K562 (cell line): ENCODE results near the gene SNAPC3. TPM values are rescaled to one million over a fixed set of nuclear protein-coding genes. Genes with fewer than 3 reads are reported as not detected.

ENCODE experiments used
- ATAC-seq: fragments of 200-7000 bp; cut with Tn5 transposase; 3 replicates; pipeline ENCODE4 v1.9.1; 2020; ENCODE audit warnings: moderate library complexity
- BruUV-seq: library from RNA; stranded (reverse); fragments of 400-500 nt; replicated peaks from 2 replicates; lab custom pipeline; 2021; lab: Mats Ljungman, UMichigan
- CTCF ChIA-PET: fragments of 300-600 bp; formaldehyde crosslinking; extraction: SDS; loops from one replicate; lab custom pipeline; 2021; ENCODE audit warnings: low intra/inter-chr PET ratio; lab: Yijun Ruan, JAX
- POLR2A ChIA-PET: fragments of 300-600, 350-650 bp; sonication (Branson Sonifier 250); formaldehyde crosslinking; extraction: SDS; loops from one replicate; lab custom pipeline; 2021; ENCODE audit warnings: antibody characterized with exemption, inconsistent platforms; lab: Yijun Ruan, JAX
- DNase-seq, 4 experiments: peaks; one replicate each; pipeline versions ENCODE4 v3.0.0 to v3.0.0-alpha.2; 2011 to 2018; ENCODE audit warnings: low spot score in 3 of 4, mixed read lengths in 3 of 4; ENCODE audit errors: extremely low read depth in 1 of 4
- FAIRE-seq: peaks from 2 replicates; lab custom pipeline; 2011; peaks lifted over from hg19 to GRCh38; lab: Jason Lieb, UNC
- H2AFZ ChIP-seq: 2 replicates; pipeline ENCODE4 v1.6.0; 2011; ENCODE audit warnings: low read depth, low read length, control low read depth, inconsistent platforms
- H3K27ac ChIP-seq: fragments of 200-600 bp; 3 replicates; pipeline ENCODE4 v1.8.0; 2011; ENCODE audit warnings: low read depth, mild to moderate bottlenecking, control low read depth, inconsistent platforms, low read length, moderate library complexity, mixed read lengths; ENCODE audit errors: extremely low read depth
- H3K27me3 ChIP-seq, 2 experiments: fragments of 300-600 bp in 1 of 2; 2 replicates in 1 of 2; 3 replicates in 1 of 2; pipeline versions ENCODE4 v1.6.0 to v1.8.0; 2011; ENCODE audit warnings: inconsistent platforms in 2 of 2, low read length in 2 of 2, mild to moderate bottlenecking in 1 of 2, mixed read lengths in 1 of 2, moderate library complexity in 1 of 2; ENCODE audit not compliant: control insufficient read depth in 2 of 2, insufficient read depth in 2 of 2
- H3K36me3 ChIP-seq: fragments of 300-600 bp; 3 replicates; pipeline ENCODE4 v1.8.0; 2011; ENCODE audit warnings: mild to moderate bottlenecking, low read length, inconsistent platforms; ENCODE audit not compliant: control insufficient read depth, insufficient read depth
- H3K4me1 ChIP-seq, 2 experiments: fragments of 200-600 bp in 1 of 2; replicated peaks in 1 of 2; 2 replicates in 1 of 2; 3 replicates in 1 of 2; pipeline versions ENCODE4 v1.5.1 to v1.8.0; 2011; ENCODE audit warnings: inconsistent platforms in 2 of 2, low read length in 2 of 2, mild to moderate bottlenecking in 1 of 2, mixed read lengths in 1 of 2, moderate library complexity in 1 of 2; ENCODE audit not compliant: control insufficient read depth in 2 of 2, insufficient read depth in 2 of 2
- H3K4me2 ChIP-seq: 2 replicates; pipeline ENCODE4 v1.6.1; 2011; ENCODE audit warnings: low read length, control low read depth, inconsistent platforms, mixed read lengths; ENCODE audit not compliant: insufficient read depth
- H3K4me3 ChIP-seq: fragments of 200-600 bp; sonication (generic), shearing (Covaris generic); 2 replicates; pipeline ENCODE4 v1.5.1; 2016; ENCODE audit warnings: control low read depth, inconsistent platforms
- H3K79me2 ChIP-seq: fragments of 200-600 bp; 3 replicates; pipeline ENCODE4 v1.8.0; 2011; ENCODE audit warnings: low read length, inconsistent platforms; ENCODE audit not compliant: control insufficient read depth, insufficient read depth
- H3K9ac ChIP-seq, 2 experiments: 2 replicates each; pipeline versions ENCODE4 v1.6.0 to v1.6.1; 2011; ENCODE audit warnings: low read depth in 2 of 2, low read length in 2 of 2, control low read depth in 1 of 2, inconsistent platforms in 1 of 2, mild to moderate bottlenecking in 1 of 2, mixed read lengths in 1 of 2; ENCODE audit not compliant: insufficient read depth in 1 of 2
- H3K9me1 ChIP-seq: one replicate; pipeline ENCODE4 v1.6.0; 2011; ENCODE audit warnings: inconsistent platforms, mild to moderate bottlenecking, low read length, moderate library complexity; ENCODE audit not compliant: control insufficient read depth, insufficient read depth
- H3K9me3 ChIP-seq: replicated peaks from 2 replicates; pipeline ENCODE4 v1.5.1; 2011; ENCODE audit warnings: low read depth, low read length, inconsistent platforms; ENCODE audit not compliant: control insufficient read depth, insufficient read depth
- H4K20me1 ChIP-seq: replicated peaks from 2 replicates; pipeline ENCODE4 v1.6.1; 2011; ENCODE audit warnings: low read length, inconsistent platforms, mixed read lengths; ENCODE audit not compliant: control insufficient read depth, insufficient read depth
- ATF3 ChIP-seq, 2 experiments: fragments of 450-650 bp in 1 of 2; sonication (generic) in 1 of 2; formaldehyde crosslinking in 1 of 2; IDR thresholded peaks in 1 of 2; conservative IDR thresholded peaks in 1 of 2; 2 replicates each; pipeline versions ENCODE4 v1.6.1 to v1.8.1; 2016 to 2023; ENCODE audit warnings: mild to moderate bottlenecking in 2 of 2, moderate library complexity in 2 of 2, inconsistent platforms in 1 of 2, missing genetic modification reagents in 1 of 2
- CHCHD3 ChIP-seq: fragments of 250-450 bp; sonication (Bioruptor Pico); IDR thresholded peaks from 2 replicates; pipeline ENCODE4 v2.1.2; 2022; ENCODE audit warnings: mild to moderate bottlenecking
- E2F1 ChIP-seq: sonication (generic); formaldehyde crosslinking; IDR thresholded peaks from 2 replicates; pipeline ENCODE4 v1.8.1; 2023; ENCODE audit warnings: mild to moderate bottlenecking, missing genetic modification reagents, moderate library complexity
- FOXJ3 ChIP-seq: sonication (generic); formaldehyde crosslinking; IDR thresholded peaks from 2 replicates; pipeline ENCODE4 v1.4.0; 2020; ENCODE audit warnings: mild to moderate bottlenecking, missing genetic modification reagents
- FOXO4 ChIP-seq: fragments of 450-650 bp; formaldehyde crosslinking; IDR thresholded peaks from 2 replicates; pipeline ENCODE4 v1.4.0; 2020; ENCODE audit warnings: mild to moderate bottlenecking, moderate library complexity
- HMBOX1 ChIP-seq: sonication (generic); IDR thresholded peaks from 2 replicates; pipeline ENCODE4 v1.6.1; 2016
- KDM2B ChIP-seq: fragments of 250-450 bp; sonication (Bioruptor Pico); IDR thresholded peaks from 2 replicates; pipeline ENCODE4 v1.8.0; 2021; ENCODE audit warnings: mild to moderate bottlenecking, moderate library complexity
- SMARCA4 ChIP-seq: fragments of 450-650 bp; IDR thresholded peaks from 2 replicates; pipeline ENCODE4 v1.6.1; 2016
- SNIP1 ChIP-seq: fragments of 450-650 bp; IDR thresholded peaks from 2 replicates; pipeline ENCODE4 v1.7.1; 2017; ENCODE audit warnings: low read depth, mild to moderate bottlenecking
- TCF15 ChIP-seq: fragments of 250-450 bp; sonication (Bioruptor Pico); IDR thresholded peaks from 2 replicates; pipeline ENCODE4 v1.8.0; 2022; ENCODE audit warnings: moderate library complexity, mild to moderate bottlenecking, inconsistent platforms
- ZNF23 ChIP-seq: fragments of 250-450 bp; sonication (Bioruptor Pico); IDR thresholded peaks from 2 replicates; pipeline ENCODE4 v1.4.0; 2020; ENCODE audit warnings: mild to moderate bottlenecking
- WGBS: fragments of 100-300 bp; shearing (Covaris generic); methylation state at CpG from one replicate; pipeline ENCODE4 v1.1.6; 2016; ENCODE audit warnings: low coverage, mixed read lengths; ENCODE audit not compliant: insufficient coverage; ENCODE audit errors: missing lambda C conversion rate; 5-methylcytosine and 5-hydroxymethylcytosine counted together
- in situ Hi-C: fragments of 300-500 bp; cut with MboI; formaldehyde crosslinking; loops from 4 replicates; pipeline ENCODE4 v1.15.0; 2018; ENCODE audit warnings: inconsistent platforms, mixed read lengths
- intact Hi-C: fragments of 100-400 bp; cut with micrococcal nuclease; formaldehyde crosslinking; loops from 2 replicates; pipeline ENCODE4 v1.14.2; 2022
- polyA plus RNA-seq, 8 experiments: library from polyadenylated mRNA; depleted of rRNA in 4 of 8; stranded (reverse) in 5 of 8; unstranded in 3 of 8; fragments of >200 nt; fragmentation: Nextera tagmentation in 2 of 8; fragmentation: Illumina TruSeq in 1 of 8; extraction: Ambion mirVana in 2 of 8; extraction: Trizol in 1 of 8; gene quantifications; 2 replicates each; pipeline versions ENCODE4 v1.2.1 to v1.2.3, GENCODE V29; 2011 to 2014; ENCODE audit warnings: inconsistent platforms in 1 of 8, missing spikeins in 1 of 8
- total RNA-seq, 7 experiments: library from RNA; depleted of rRNA in 6 of 7; stranded (reverse); fragments of >200 nt in 6 of 7; fragmentation: Illumina TruSeq in 2 of 7; extraction: Trizol in 2 of 7; gene quantifications; 2 replicates each; pipeline versions ENCODE4 v1.2.1 to v1.2.3, GENCODE V29; 2011 to 2021; ENCODE audit warnings: low replicate concordance in 1 of 7

Gene SNAPC3
- total and polyA plus RNA-seq, 9 of the 15 experiments (the other 6 are each of a cell fraction or from before 2014, with no cell fraction given) = 2.3 to 38.9 (median 19.8) TPM

- Histone ChIP-seq H3K9me1 (no peaks in the 10 kb centered on the region), H3K4me3 (no peak overlapping the region), H2AFZ (no peak overlapping the region), H3K27me3 (no peaks in the 10 kb centered on the region), H3K36me3 (peaks cover 88% of the 10 kb centered on the region), H3K9me3 (no peaks in the 10 kb centered on the region), H3K4me2 (no peak overlapping the region), H3K4me1 (no peaks in the 10 kb centered on the region), H3K79me2 (no peaks in the 10 kb centered on the region), H4K20me1 (no peaks in the 10 kb centered on the region), H3K9ac (no peak overlapping the region), H3K27ac (no peak overlapping the region)
- TF ChIP-seq FOXJ3 (CRISPR knock-in tag) = no peak
- no peak for TF ChIP-seq ZNF23 (CRISPR knock-in tag)
- no peak for TF ChIP-seq ATF3 (IDR thresholded peaks at IDR 0.05)
- TF ChIP-seq ATF3 (CRISPR knock-in tag; conservative IDR thresholded peaks at IDR 0.05) = no peak
- ChIA-PET CTCF (no interaction called here), POLR2A (interaction anchor here (0.7 kb wide), 1 partner anchor 15 kb away, joined by 4 read pairs; no protein-coding TSS in a partner anchor)
- intact Hi-C loops = no loop called here
- ATAC-seq (no peak), FAIRE-seq (no peak), DNase-seq (no peak)
- 90% methylated on average over 3 of the region's 3 CpGs for WGBS
- in situ Hi-C loops = no loop called here
- BruUV-seq = no TSS peak
Measured at GRCh38 chr9:15468145-15468544, 45.5 kb downstream of the SNAPC3 start.

GRCh38 chr9:15469406-15469805, 46.7 kb downstream of the SNAPC3 start:
- WGBS = 82% methylated on average over 1 of the region's 1 CpG
- no peaks in the 10 kb centered on the region for H3K9me3 ChIP-seq
- no peak overlapping the region for H3K27ac ChIP-seq
- intact Hi-C loops (no loop called here), in situ Hi-C loops (no loop called here)
- no peak for ATAC-seq
- no TSS peak for BruUV-seq
- H4K20me1 ChIP-seq = no peaks in the 10 kb centered on the region
- no peaks in the 10 kb centered on the region for H3K9me1 ChIP-seq
- ChIA-PET CTCF (no interaction called here), POLR2A (interaction anchor here (1.3 kb wide), 1 partner anchor 12 kb away, joined by 3 read pairs; no protein-coding TSS in a partner anchor)
- H3K4me1 ChIP-seq = no peaks in the 10 kb centered on the region
- H3K36me3 ChIP-seq = peaks cover 87% of the 10 kb centered on the region
- no peaks in the 10 kb centered on the region for H3K79me2 ChIP-seq
- H3K9ac ChIP-seq = no peak overlapping the region
- no peak overlapping the region for H2AFZ ChIP-seq
- no peak for DNase-seq
- H3K4me3 ChIP-seq = no peak overlapping the region
- no peak overlapping the region for H3K4me2 ChIP-seq
- no peaks in the 10 kb centered on the region for H3K27me3 ChIP-seq
- no peak for FAIRE-seq
- TF ChIP-seq KDM2B (CRISPR knock-in tag) (no peak), CHCHD3 (CRISPR knock-in tag) (no peak), SMARCA4 (no peak), E2F1 (CRISPR knock-in tag) (no peak), TCF15 (CRISPR knock-in tag) (no peak), HMBOX1 (no peak), SNIP1 (no peak), FOXO4 (CRISPR knock-in tag) (no peak)
